ENCODE measurements around the gene C1orf56.

Gene C1orf56

GRCh38 chr1:151011154-151011850, 36.2 kb upstream of the C1orf56 start:
- no peaks in the 10 kb centered on the region for H3K27me3 ChIP-seq (ENCODE audit: insufficient read depth, low read length, poor library complexity)
- no peak overlapping the region for H3K56ac ChIP-seq (ENCODE audit: low read length)
- no peak overlapping the region for H4K8ac ChIP-seq (ENCODE audit: low read depth, low read length)
- H3K9ac ChIP-seq (ENCODE audit: low read length), result no peak overlapping the region
- no peaks in the 10 kb centered on the region for H3K36me3 ChIP-seq (ENCODE audit: control insufficient read depth, insufficient read depth, low read length)
- no peak overlapping the region for H2BK120ac ChIP-seq (ENCODE audit: low read depth, low read length)
- H3K79me1 ChIP-seq (ENCODE audit: low read length), result peaks cover 2% of the 10 kb centered on the region
- H3K79me2 ChIP-seq (ENCODE audit: control insufficient read depth, insufficient read depth, low read length), result no peaks in the 10 kb centered on the region
- WGBS (ENCODE audit: extremely low coverage, insufficient coverage, low lambda C conversion rate), result no CpG with 5 or more reads among the region's 4 CpGs
- H2BK15ac ChIP-seq (replicated peaks; ENCODE audit: low read depth), result no peak overlapping the region
- H3K4me1 ChIP-seq (ENCODE audit: control insufficient read depth, low read depth, low read length), result peaks cover under 1% of the 10 kb centered on the region
- H4K5ac ChIP-seq (ENCODE audit: low read length), result no peak overlapping the region
- no peak for DNase-seq
- no peak overlapping the region for H3K23ac ChIP-seq (ENCODE audit: low read length)
- H3K18ac ChIP-seq (ENCODE audit: low read length), result no peak overlapping the region
- H3K4me2 ChIP-seq (ENCODE audit: low read length), result no peak overlapping the region
- no peak overlapping the region for H2BK5ac ChIP-seq (ENCODE audit: low read length)
- H3K4ac ChIP-seq (ENCODE audit: low read depth, low read length), result no peak overlapping the region
- H3K4me3 ChIP-seq (ENCODE audit: low read length), result no peak overlapping the region
- no peak overlapping the region for H3K27ac ChIP-seq (ENCODE audit: low read depth, low read length)
- no peak overlapping the region for H2AK5ac ChIP-seq (ENCODE audit: low read length)

- H3K4me2 ChIP-seq (ENCODE audit: low read length), result no peak overlapping the region
- H2BK120ac ChIP-seq (ENCODE audit: low read depth, low read length), result no peak overlapping the region
- no peaks in the 10 kb centered on the region for H3K27me3 ChIP-seq (ENCODE audit: insufficient read depth, low read length, poor library complexity)
- peaks cover 2% of the 10 kb centered on the region for H3K79me1 ChIP-seq (ENCODE audit: low read length)
- no peak overlapping the region for H4K8ac ChIP-seq (ENCODE audit: low read depth, low read length)
- H3K4me1 ChIP-seq (ENCODE audit: control insufficient read depth, low read depth, low read length), result no peaks in the 10 kb centered on the region
- H3K36me3 ChIP-seq (ENCODE audit: control insufficient read depth, insufficient read depth, low read length), result no peaks in the 10 kb centered on the region
- no peak for DNase-seq
- no peak overlapping the region for H4K5ac ChIP-seq (ENCODE audit: low read length)
- no peak overlapping the region for H3K27ac ChIP-seq (ENCODE audit: low read depth, low read length)
- no peak overlapping the region for H2AK5ac ChIP-seq (ENCODE audit: low read length)
- no CpG with 5 or more reads among the region's 14 CpGs for WGBS (ENCODE audit: extremely low coverage, insufficient coverage, low lambda C conversion rate)
- H3K9ac ChIP-seq (ENCODE audit: low read length), result no peak overlapping the region
- no peak overlapping the region for H3K4ac ChIP-seq (ENCODE audit: low read depth, low read length)
- no peaks in the 10 kb centered on the region for H3K79me2 ChIP-seq (ENCODE audit: control insufficient read depth, insufficient read depth, low read length)
- H2BK15ac ChIP-seq (replicated peaks; ENCODE audit: low read depth), result no peak overlapping the region
- H3K18ac ChIP-seq (ENCODE audit: low read length), result no peak overlapping the region
- H3K56ac ChIP-seq (ENCODE audit: low read length), result no peak overlapping the region
- H3K4me3 ChIP-seq (ENCODE audit: low read length), result no peak overlapping the region
- H2BK5ac ChIP-seq (ENCODE audit: low read length), result no peak overlapping the region
- H3K23ac ChIP-seq (ENCODE audit: low read length), result no peak overlapping the region
Measured at GRCh38 chr1:151012684-151013471, 34.7 kb upstream of the C1orf56 start.

DNA sequence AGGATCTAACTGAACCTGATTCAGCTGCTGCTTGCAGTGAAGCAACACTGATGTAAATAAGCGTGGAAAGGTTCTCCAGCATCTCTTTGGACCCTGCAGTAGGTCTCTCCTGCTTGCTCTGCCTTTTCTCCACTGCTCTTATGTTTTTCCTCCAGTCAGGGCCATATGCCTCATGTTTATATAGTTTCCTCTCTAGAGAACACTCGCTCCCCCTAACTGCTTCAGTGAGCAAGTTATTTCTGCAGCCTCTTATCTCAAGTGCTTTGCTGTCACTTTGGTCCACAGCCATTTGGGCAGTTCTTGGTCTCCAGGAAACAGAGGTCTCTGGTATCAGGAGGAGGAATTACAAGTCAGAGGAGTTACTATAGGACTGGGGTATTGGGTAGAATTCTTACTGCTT, 34.0 kb upstream of the C1orf56 start:
- Histone ChIP-seq H3K79me2 (ENCODE audit: control insufficient read depth, insufficient read depth, low read length) (no peaks in the 10 kb centered on the region), H4K5ac (ENCODE audit: low read length) (no peak overlapping the region), H3K9ac (ENCODE audit: low read length) (no peak overlapping the region), H3K79me1 (ENCODE audit: low read length) (peaks cover under 1% of the 10 kb centered on the region), H3K36me3 (ENCODE audit: control insufficient read depth, insufficient read depth, low read length) (no peaks in the 10 kb centered on the region), H2AK5ac (ENCODE audit: low read length) (no peak overlapping the region), H3K27ac (ENCODE audit: low read depth, low read length) (no peak overlapping the region), H3K56ac (ENCODE audit: low read length) (no peak overlapping the region), H3K23ac (ENCODE audit: low read length) (no peak overlapping the region), H3K18ac (ENCODE audit: low read length) (no peak overlapping the region), H2BK15ac (replicated peaks; ENCODE audit: low read depth) (no peak overlapping the region), H3K4me1 (ENCODE audit: control insufficient read depth, low read depth, low read length) (no peaks in the 10 kb centered on the region), H3K4me2 (ENCODE audit: low read length) (no peak overlapping the region), H3K4ac (ENCODE audit: low read depth, low read length) (no peak overlapping the region), H2BK120ac (ENCODE audit: low read depth, low read length) (no peak overlapping the region), H3K27me3 (ENCODE audit: insufficient read depth, low read length, poor library complexity) (no peaks in the 10 kb centered on the region), H3K4me3 (ENCODE audit: low read length) (no peak overlapping the region), H4K8ac (ENCODE audit: low read depth, low read length) (no peak overlapping the region), H2BK5ac (ENCODE audit: low read length) (no peak overlapping the region)
- WGBS (ENCODE audit: extremely low coverage, insufficient coverage, low lambda C conversion rate), result no CpG with 5 or more reads among the region's 2 CpGs
- DNase-seq, result peak; percentile 49

DNA sequence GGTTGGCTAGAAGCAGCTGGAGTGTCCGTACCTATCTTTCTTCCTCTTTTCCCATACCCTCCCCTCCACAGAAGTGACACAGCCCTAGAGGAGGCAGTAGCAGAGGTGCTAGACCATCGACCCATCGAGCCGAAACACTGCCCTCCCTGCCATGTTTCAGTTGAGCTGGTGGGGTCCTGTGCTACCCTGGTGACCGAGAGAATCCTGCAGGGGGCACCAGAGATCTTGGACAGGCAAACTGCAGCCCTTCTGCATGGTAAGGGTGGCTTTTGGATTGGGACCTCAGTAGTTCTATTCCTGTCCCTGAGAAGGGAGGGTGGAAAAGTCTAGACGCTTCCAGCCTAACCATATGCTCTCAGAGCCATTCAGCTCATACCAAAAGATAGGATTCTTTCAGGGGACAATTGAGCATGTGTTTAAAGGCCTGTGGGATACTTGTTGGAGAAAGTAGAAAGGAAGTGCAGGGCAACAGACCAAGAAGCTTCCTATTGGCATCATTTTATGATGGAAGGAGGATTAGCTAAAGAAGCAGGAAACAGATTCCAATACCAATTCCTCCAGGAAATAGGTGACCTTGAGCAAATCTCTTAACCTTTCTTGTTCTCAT, 22.9 kb upstream of the C1orf56 start:
- H3K27me3 ChIP-seq (ENCODE audit: insufficient read depth, low read length, poor library complexity), result no peaks in the 10 kb centered on the region
- no peak overlapping the region for H4K5ac ChIP-seq (ENCODE audit: low read length)
- no peak overlapping the region for H2BK5ac ChIP-seq (ENCODE audit: low read length)
- no peaks in the 10 kb centered on the region for H3K4me1 ChIP-seq (ENCODE audit: control insufficient read depth, low read depth, low read length)
- H3K18ac ChIP-seq (ENCODE audit: low read length), result no peak overlapping the region
- H2BK120ac ChIP-seq (ENCODE audit: low read depth, low read length), result no peak overlapping the region
- peak; percentile 95 for DNase-seq
- no peak overlapping the region for H2AK5ac ChIP-seq (ENCODE audit: low read length)
- no peak overlapping the region for H3K23ac ChIP-seq (ENCODE audit: low read length)
- H3K9ac ChIP-seq (ENCODE audit: low read length), result no peak overlapping the region
- H3K4ac ChIP-seq (ENCODE audit: low read depth, low read length), result no peak overlapping the region
- no CpG with 5 or more reads among the region's 6 CpGs for WGBS (ENCODE audit: extremely low coverage, insufficient coverage, low lambda C conversion rate)
- peaks cover 2% of the 10 kb centered on the region for H3K36me3 ChIP-seq (ENCODE audit: control insufficient read depth, insufficient read depth, low read length)
- H3K4me3 ChIP-seq (ENCODE audit: low read length), result no peak overlapping the region
- no peak overlapping the region for H4K8ac ChIP-seq (ENCODE audit: low read depth, low read length)
- no peaks in the 10 kb centered on the region for H3K79me1 ChIP-seq (ENCODE audit: low read length)
- H3K4me2 ChIP-seq (ENCODE audit: low read length), result no peak overlapping the region
- H2BK15ac ChIP-seq (replicated peaks; ENCODE audit: low read depth), result no peak overlapping the region
- H3K56ac ChIP-seq (ENCODE audit: low read length), result no peak overlapping the region
- H3K79me2 ChIP-seq (ENCODE audit: control insufficient read depth, insufficient read depth, low read length), result no peaks in the 10 kb centered on the region
- H3K27ac ChIP-seq (ENCODE audit: low read depth, low read length), result no peak overlapping the region

DNA sequence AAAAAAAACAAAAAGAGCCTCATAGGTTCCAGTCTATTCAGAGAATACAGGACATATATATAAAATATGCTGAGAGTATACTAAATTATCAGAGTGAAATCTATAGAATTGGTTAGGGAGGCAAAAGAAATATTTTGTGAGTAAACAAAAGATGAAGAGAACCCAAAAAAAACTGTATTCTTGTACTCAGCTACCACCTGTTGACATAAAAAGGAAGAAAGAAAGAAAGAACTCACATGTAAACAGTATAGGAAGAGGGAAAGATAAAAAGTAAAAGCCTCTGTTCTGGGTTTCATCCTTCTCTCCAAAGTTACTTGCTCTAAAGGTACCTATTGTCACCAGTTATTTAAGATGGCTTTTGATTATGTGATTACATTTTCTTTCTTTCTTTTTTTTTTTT, 21.1 kb upstream of the C1orf56 start:
- H2BK15ac ChIP-seq (replicated peaks; ENCODE audit: low read depth), result no peak overlapping the region
- no peak overlapping the region for H2BK5ac ChIP-seq (ENCODE audit: low read length)
- no peaks in the 10 kb centered on the region for H3K79me1 ChIP-seq (ENCODE audit: low read length)
- no peak overlapping the region for H3K4me3 ChIP-seq (ENCODE audit: low read length)
- peaks cover 2% of the 10 kb centered on the region for H3K36me3 ChIP-seq (ENCODE audit: control insufficient read depth, insufficient read depth, low read length)
- H3K4me1 ChIP-seq (ENCODE audit: control insufficient read depth, low read depth, low read length), result no peaks in the 10 kb centered on the region
- no peak overlapping the region for H4K8ac ChIP-seq (ENCODE audit: low read depth, low read length)
- no peak overlapping the region for H3K56ac ChIP-seq (ENCODE audit: low read length)
- H2AK5ac ChIP-seq (ENCODE audit: low read length), result no peak overlapping the region
- no peak overlapping the region for H2BK120ac ChIP-seq (ENCODE audit: low read depth, low read length)
- H4K5ac ChIP-seq (ENCODE audit: low read length), result no peak overlapping the region
- H3K18ac ChIP-seq (ENCODE audit: low read length), result no peak overlapping the region
- H3K4ac ChIP-seq (ENCODE audit: low read depth, low read length), result no peak overlapping the region
- H3K27me3 ChIP-seq (ENCODE audit: insufficient read depth, low read length, poor library complexity), result no peaks in the 10 kb centered on the region
- no peaks in the 10 kb centered on the region for H3K79me2 ChIP-seq (ENCODE audit: control insufficient read depth, insufficient read depth, low read length)
- no peak overlapping the region for H3K9ac ChIP-seq (ENCODE audit: low read length)
- no peak for DNase-seq
- no peak overlapping the region for H3K27ac ChIP-seq (ENCODE audit: low read depth, low read length)
- no peak overlapping the region for H3K4me2 ChIP-seq (ENCODE audit: low read length)
- H3K23ac ChIP-seq (ENCODE audit: low read length), result no peak overlapping the region
